HL-60 (cell line): ENCODE measurements around the gene AKAP13.

Experiments used
- DNase-seq, 2 experiments: peaks; one replicate each; pipeline ENCODE4 v3.0.0-alpha.2; 2010 to 2020; ENCODE audit warnings: low read depth in 1 of 2, low spot score in 1 of 2
- H3K27ac ChIP-seq: fragments of 250-450 bp; sonication (Bioruptor Pico); replicated peaks from 2 replicates; pipeline ENCODE4 v1.5.1; 2020; ENCODE audit warnings: mild to moderate bottlenecking, moderate library complexity
- H3K27me3 ChIP-seq: fragments of 250-450 bp; sonication (Bioruptor Pico); 2 replicates; pipeline ENCODE4 v1.5.1; 2021; ENCODE audit warnings: mild to moderate bottlenecking, moderate library complexity; ENCODE audit not compliant: insufficient read depth, poor library complexity, severe bottlenecking
- H3K4me3 ChIP-seq: replicated peaks from 2 replicates; pipeline ENCODE4 v1.5.1; 2011; ENCODE audit warnings: mild to moderate bottlenecking, control low read depth, low read length; ENCODE audit not compliant: insufficient read depth
- CTCF ChIP-seq: IDR thresholded peaks from one replicate; pipeline ENCODE4 v1.5.1; 2011; ENCODE audit warnings: low read length, control low read depth, inconsistent platforms; ENCODE audit not compliant: insufficient read depth
- GABPA ChIP-seq: IDR thresholded peaks from 2 replicates; pipeline ENCODE4 v1.6.1; 2012; ENCODE audit warnings: low read depth
- POLR2AphosphoS5 ChIP-seq: IDR thresholded peaks from 2 replicates; pipeline ENCODE4 v1.6.1; 2012; ENCODE audit warnings: low read depth
- REST ChIP-seq: IDR thresholded peaks from 2 replicates; pipeline ENCODE4 v1.6.1; 2012; ENCODE audit warnings: low read depth; ENCODE audit not compliant: insufficient replicate concordance
- SPI1 ChIP-seq: IDR thresholded peaks from 2 replicates; pipeline ENCODE4 v1.6.1; 2012; ENCODE audit warnings: low read depth, mild to moderate bottlenecking, borderline replicate concordance

AKAP13 gene

GRCh38 chr15:85456798-85457197 is 76.4 kb downstream of the AKAP13 start:
- TF ChIP-seq GABPA (no peak), CTCF (no peak), POLR2AphosphoS5 (no peak)
- no peak for DNase-seq
- no peak overlapping the region for H3K4me3 ChIP-seq
- no peaks in the 10 kb centered on the region for H3K27me3 ChIP-seq
- no peak overlapping the region for H3K27ac ChIP-seq

DNA sequence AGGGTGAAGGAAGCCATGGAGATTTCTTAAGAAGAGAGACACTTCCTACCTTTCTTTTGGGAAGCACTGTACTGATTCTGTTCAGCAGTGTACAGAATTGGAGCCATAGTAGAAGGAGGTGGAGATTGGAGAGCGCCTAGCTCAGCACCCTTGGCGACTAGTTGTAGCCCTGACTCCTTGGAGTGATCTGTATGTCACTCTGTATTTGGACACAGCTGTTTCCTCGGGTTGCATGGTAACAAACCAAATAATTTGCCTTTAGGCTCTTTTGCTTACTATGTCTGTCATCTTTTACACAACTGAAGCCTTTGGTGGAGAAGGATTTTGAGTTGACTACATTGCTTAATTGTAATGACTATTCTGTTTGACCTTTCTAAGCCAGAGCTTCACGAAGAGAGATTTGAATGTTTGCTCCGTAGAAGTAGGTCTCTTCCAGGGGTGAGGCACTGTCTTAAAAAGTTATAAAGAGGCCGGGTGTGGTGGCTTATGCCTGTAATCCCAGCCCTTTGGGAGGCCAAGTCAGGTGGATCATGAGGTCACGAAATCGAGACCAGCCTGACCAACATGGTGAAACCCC is 77.1 kb downstream of the AKAP13 start:
- no peak overlapping the region for H3K4me3 ChIP-seq

GRCh38 chr15:85458764-85459163 is 78.4 kb downstream of the AKAP13 start:
- Histone ChIP-seq H3K27ac (no peak overlapping the region), H3K4me3 (no peak overlapping the region), H3K27me3 (no peaks in the 10 kb centered on the region)
- no peak for DNase-seq
- TF ChIP-seq POLR2AphosphoS5, result no peak
- TF ChIP-seq CTCF, result no peak
- no peak for TF ChIP-seq SPI1
- TF ChIP-seq GABPA, result no peak
- no peak for TF ChIP-seq REST

More for the DNA sequence above, 77.1 kb downstream of the AKAP13 start:
- DNase-seq, result no peak
- Histone ChIP-seq H3K27ac (no peak overlapping the region), H3K27me3 (no peaks in the 10 kb centered on the region)
- no peak for TF ChIP-seq CTCF
- TF ChIP-seq REST, result no peak
- no peak for TF ChIP-seq POLR2AphosphoS5
- TF ChIP-seq SPI1, result no peak
- TF ChIP-seq GABPA, result no peak

- TF ChIP-seq CTCF (no peak), SPI1 (no peak), GABPA (no peak), REST (no peak), POLR2AphosphoS5 (no peak)
- Histone ChIP-seq H3K27me3 (no peaks in the 10 kb centered on the region), H3K27ac (no peak overlapping the region), H3K4me3 (no peak overlapping the region)
- DNase-seq, result no peak
These were observed 81.6 kb downstream of the AKAP13 start for GRCh38 chr15:85462029-85462428.
